Activated gamma-delta T cell treated with Interleukin-2 at 50 U/mL for 16 hours (primary cell): ENCODE results near the gene ACR.

Experiments used
- DNase-seq: peaks from one replicate; pipeline ENCODE4 v3.0.0-alpha.2; 2020

Gene ACR

GRCh38 chr22:50702821-50703725 lies 34.9 kb upstream of the ACR start:
- no peak for DNase-seq

GRCh38 chr22:50703726-50704509 lies 34.1 kb upstream of the ACR start:
- no peak for DNase-seq

- DNase-seq = no peak
These were observed 33.3 kb upstream of the ACR start for GRCh38 chr22:50704510-50705218.

DNA sequence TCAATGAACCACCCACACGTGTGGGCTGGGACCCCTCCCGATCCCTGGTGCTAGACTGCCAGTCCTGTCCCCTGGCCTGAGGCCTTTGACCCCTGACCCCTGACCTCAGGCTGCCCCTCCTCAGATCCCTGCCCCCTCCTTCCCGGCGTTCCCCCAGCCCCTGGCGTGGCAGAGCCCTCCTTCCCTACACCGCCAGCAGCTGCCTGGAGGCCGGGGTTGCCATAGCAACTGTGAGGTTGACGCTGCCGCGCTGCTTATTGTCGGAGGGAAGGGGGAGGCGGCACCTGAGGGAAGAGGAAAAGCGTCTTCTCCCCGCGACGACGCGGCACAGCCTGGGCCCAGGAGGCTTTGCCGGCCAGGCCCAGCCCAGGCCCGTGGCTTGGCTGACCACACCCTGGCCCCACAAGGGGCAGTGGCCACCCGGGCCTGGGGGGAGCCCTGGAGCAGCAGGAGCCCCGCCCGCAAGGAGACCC lies 32.7 kb upstream of the ACR start:
- DNase-seq = no peak

DNA sequence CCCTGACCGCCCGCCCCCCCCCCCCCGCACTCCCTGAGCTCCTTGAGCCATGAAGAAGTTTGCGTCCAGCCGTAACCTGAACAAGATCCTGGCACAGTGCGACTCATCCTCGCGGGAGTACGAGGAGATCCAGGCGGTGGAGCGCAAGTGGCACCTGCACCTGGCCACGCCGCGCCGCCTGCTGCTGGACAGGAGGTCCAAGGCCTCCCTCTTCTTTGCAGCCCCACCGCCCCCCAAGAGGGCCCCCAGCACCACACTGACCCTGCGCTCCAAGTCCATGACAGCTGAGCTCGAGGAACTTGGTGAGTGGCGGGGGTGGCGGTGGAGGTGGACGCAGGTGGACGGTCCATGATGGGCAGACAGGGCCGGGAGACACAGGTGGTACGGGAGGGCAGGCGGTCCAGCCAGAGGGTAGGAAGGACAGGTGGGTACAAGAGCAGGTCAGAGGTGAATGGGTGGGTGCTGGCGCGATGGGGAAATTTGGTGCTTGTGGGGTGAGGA lies 32.1 kb upstream of the ACR start:
- no peak for DNase-seq

DNA sequence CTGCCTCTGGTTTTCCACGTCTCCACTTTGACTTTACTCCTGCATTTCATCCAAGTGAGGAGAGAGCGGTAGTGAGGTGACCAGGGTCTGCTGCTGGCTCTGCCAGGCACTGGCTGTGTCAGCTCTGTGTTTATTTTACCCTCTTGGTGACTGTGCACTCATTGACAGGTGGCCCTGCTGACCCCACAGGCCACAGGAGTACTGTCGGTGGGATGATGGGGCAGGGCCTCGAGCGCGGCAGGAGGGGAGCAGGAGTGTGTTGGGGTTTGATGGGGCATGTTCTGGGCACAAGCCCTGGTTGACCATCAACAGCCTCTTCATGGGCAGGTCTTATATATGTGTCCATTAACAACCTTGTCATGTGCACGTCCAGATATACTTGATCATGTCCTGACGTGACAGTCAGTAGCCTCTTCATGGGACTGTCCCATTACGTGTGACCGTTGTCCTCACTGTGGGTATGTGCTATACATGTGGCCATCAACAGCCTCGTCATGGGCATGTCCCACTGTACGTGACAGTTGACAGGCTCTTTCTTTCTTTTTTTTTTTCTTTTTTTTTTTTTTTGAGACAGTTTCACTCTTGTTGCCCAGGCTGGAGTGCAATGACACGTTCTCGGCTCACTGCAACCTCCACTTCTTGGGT lies 31.4 kb upstream of the ACR start:
- no peak for DNase-seq

GRCh38 chr22:50708474-50708873 lies 29.5 kb upstream of the ACR start:
- no peak for DNase-seq

DNA sequence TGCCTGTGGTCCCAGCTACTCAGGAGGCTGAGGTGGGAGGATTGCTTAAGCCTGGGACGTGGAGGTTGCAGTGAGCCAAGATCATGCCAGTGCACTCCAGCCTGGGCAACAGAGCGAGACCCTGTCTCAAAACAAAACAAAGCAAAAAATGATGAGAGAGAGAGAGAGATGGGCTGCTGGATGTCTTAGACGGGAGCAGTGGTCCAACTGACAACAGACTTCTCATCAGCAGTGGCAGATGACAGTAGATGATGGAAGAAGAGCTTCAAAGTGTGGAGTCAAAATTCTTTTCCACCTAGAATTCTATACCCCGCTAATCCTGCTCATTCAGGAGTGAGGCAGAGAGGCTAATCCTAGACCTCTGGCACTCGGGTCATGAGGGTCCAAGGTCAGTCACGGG lies 29.0 kb upstream of the ACR start:
- no peak for DNase-seq

DNA sequence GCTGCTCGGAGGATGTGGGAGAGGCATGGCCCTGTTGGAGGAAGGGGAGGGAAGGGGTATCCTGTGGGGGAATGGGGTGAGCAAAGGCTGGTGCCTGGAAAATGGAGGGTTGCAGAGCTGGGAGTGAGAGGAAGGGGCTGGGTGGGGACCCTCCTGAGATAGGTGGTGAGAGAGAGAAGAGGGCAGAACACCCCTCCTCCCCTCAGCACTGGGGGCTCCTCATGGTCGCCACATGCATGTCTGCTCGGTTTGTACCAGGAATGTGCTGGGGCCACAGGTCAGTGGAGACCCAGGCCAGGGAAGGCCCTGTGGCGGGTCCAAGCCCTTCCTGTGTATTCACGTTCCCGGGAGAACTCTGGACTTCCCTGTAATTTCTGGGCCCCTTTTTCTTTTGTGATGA lies 27.8 kb upstream of the ACR start:
- no peak for DNase-seq

GRCh38 chr22:50710886-50711285 lies 27.1 kb upstream of the ACR start:
- no peak for DNase-seq

GRCh38 chr22:50711446-50712340 lies 26.3 kb upstream of the ACR start:
- DNase-seq = no peak

DNA sequence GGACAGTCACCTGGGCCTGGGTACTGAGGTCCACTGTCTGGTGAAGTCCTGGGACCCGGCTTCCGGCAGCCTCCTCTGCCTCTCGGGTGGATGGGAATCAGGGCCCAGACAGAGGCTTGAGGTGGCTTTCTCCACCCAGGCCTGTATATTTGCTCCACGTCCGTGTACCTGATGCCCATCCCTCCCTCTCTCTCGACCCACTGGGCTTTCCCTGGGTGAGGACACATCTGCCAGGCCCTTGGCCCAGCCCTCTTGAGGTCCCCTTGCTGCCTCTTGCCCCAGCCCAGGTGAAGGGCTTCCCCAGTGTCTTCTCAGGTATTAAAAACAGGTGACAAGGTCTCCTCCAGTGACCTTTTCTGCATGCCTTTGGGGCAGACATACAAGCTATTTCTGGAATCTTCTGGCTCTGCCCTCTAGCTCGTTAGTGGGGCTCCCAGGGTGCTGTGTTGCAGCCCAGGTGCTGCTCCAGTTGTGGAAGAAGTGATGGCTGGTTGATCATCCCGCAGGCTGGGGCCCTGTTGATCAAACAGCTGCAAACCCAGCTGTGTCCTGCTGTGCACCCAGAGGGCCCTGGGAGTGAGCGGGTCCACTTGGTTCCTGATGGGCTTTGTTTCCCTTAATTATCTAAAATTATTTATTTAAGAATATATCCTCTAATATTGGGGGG lies 25.5 kb upstream of the ACR start:
- no peak for DNase-seq

- DNase-seq = no peak
These were observed 25.0 kb upstream of the ACR start for GRCh38 chr22:50713008-50713385.

GRCh38 chr22:50713571-50714056 lies 24.4 kb upstream of the ACR start:
- no peak for DNase-seq

DNA sequence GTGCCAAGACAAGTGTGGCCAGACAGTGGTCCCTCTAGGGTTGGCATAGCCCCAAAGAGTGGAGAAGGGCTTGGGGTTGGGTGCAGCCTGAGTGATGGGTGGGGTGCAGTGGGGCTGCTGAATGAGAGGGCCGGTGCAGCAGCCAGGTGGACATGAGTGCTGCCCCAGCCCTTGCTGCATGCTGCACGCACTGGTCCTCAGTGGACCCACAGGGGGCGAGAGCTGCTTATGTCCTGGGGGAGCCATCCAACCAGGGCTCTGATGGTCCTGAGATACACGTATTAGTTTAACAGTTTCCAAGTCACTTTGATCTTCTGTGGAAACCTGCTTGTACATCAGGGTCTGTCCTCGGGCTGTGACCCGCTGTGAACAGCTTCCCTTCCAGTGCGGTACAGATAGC lies 23.9 kb upstream of the ACR start:
- DNase-seq = no peak

DNA sequence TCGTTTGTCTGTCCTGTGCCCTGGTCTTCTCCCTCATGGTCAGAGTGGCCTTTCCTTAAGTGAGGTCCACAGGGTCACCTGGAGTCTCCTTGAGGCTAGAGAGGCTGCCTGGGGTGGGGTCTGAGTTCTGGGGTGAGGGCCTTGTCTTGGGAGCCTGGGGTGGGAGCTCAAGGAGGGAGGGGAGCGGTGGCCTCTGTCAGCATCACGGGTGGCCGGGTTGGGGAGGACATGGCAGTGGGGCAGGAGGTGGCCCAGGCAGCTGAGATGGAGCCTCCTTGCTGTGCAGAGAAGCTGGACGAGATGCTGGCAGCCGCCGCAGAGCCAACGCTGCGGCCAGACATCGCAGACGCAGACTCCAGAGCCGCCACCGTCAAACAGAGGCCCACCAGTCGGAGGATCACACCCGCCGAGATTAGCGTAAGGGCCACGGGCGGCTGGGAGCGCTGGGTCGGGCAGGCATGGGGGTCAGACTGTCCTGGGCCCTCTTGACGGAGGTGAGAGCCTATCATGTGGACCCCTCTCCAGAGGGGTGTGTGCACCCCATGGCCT lies 23.3 kb upstream of the ACR start:
- no peak for DNase-seq

- DNase-seq = no peak
These were observed 22.8 kb upstream of the ACR start for GRCh38 chr22:50715250-50715649.

DNA sequence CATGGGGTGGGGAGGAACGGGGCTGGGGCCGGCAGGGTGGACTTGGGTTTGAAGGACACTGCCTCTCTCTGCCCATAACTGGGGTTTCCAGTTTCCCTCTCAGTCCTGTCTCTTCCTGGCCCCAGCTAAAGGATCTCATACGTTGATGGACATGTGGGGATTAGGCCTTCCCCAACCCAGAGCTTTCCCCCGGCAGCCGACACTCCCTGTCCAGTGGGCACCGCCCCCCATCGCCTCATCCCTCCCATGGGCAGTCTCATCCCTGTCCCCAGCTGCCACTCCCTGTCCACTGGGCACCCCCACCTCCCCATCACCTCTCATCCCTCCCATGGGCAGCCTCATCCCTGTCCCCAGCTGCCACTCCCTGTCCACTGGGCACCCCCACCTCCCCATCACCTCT lies 22.2 kb upstream of the ACR start:
- no peak for DNase-seq

DNA sequence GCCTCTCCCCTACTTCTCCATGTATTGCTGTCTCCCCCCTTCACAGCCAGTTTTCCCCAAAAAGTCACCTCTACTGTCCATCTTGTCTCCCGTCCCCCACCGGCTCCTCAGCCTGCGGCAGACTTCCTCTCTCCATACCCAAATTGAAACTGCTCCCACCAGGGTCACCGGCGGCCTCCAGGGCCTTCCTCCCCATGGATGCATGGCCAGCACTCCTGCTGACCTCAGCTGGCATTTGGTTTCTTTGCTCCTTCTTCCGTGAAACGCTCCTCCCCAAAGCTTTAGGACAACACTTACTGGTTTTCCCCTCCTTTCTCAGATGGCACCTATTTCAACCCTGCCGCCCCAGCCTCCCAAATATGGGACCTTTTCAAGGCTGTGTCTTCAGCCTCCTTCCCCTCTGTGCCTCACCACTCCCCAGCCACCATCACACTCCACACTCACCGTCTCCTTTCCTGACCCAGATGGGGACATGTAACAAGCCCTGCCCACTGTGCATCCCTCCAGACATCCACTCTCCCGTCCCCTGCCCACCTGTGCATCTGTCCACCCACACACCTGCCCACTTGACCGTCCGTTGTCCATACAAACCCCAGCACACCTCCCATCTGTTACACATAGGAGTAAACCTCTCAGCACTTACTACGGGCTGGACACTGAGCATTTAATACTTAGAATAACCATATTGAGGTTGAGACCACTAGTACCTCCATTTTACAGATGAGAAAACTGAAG lies 21.5 kb upstream of the ACR start:
- no peak for DNase-seq
